Uterus (tissue), 4 donors: ENCODE measurements around the gene HINT1. TPM values are rescaled to one million over a fixed set of nuclear protein-coding genes. Genes with fewer than 3 reads are reported as not detected.

Source experiments
- DNase-seq, 2 donors: peaks; one replicate each; pipeline ENCODE4 v3.0.0-alpha.2; 2019 to 2020
- H3K27ac ChIP-seq, 2 donors: fragments of 200-600 bp; sonication (generic); 1 replicate in 1 of 2; 2 replicates in 1 of 2; pipeline ENCODE4 v1.5.1; 2016 to 2018
- H3K27me3 ChIP-seq, 2 donors: fragments of 200-600 bp; sonication (generic); one replicate each; pipeline ENCODE4 v1.5.1; 2018 to 2019; ENCODE audit warnings: control low read depth in 1 of 2
- H3K36me3 ChIP-seq, 2 donors: fragments of 200-600 bp; sonication (generic); one replicate each; pipeline ENCODE4 v1.5.1; 2019; ENCODE audit warnings: control low read depth in 1 of 2
- H3K4me1 ChIP-seq, 2 donors: fragments of 200-600 bp; sonication (generic); one replicate each; pipeline ENCODE4 v1.5.1; 2018 to 2019; ENCODE audit warnings: control low read depth in 1 of 2
- H3K4me3 ChIP-seq, 2 donors: fragments of 200-600 bp; sonication (generic); 1 replicate in 1 of 2; 2 replicates in 1 of 2; pipeline ENCODE4 v1.5.1; 2018 to 2019; ENCODE audit warnings: mild to moderate bottlenecking in 1 of 2
- H3K9me3 ChIP-seq, 2 donors: fragments of 200-600 bp; sonication (generic); one replicate each; pipeline ENCODE4 v1.5.1; 2019; ENCODE audit warnings: control low read depth in 1 of 2
- POLR2A ChIP-seq, 2 donors: fragments of 450-650 bp; IDR thresholded peaks; one replicate each; pipeline ENCODE4 v1.6.1; 2016; ENCODE audit warnings: antibody characterized with exemption in 2 of 2, mild to moderate bottlenecking in 1 of 2, moderate library complexity in 1 of 2
- intact Hi-C: fragments of 100-400 bp; cut with DNase I; formaldehyde crosslinking; loops from one replicate; pipeline ENCODE4 v1.15.1; 2023; ENCODE audit warnings: low total_unique reads
- total RNA-seq, 4 donors: library from RNA; depleted of rRNA in 3 of 4; stranded (reverse); fragments of >200 nt in 3 of 4; gene quantifications; one replicate each; pipeline versions ENCODE4 v1.1.0 to v1.2.4, GENCODE V29; 2014 to 2023
- TF ChIP-seq, protein P1 (sequence below), 4 experiments: fragments of 200-600 bp in 2 of 4; fragments of 450-650 bp in 2 of 4; sonication (generic) in 2 of 4; IDR thresholded peaks; one replicate each; pipeline ENCODE4 v1.5.1; 2016 to 2019; ENCODE audit warnings: antibody characterized with exemption in 4 of 4, mild to moderate bottlenecking in 2 of 4, moderate library complexity in 1 of 4
- donor health status: DM: yes; HTN: yes; CAD: no.

The HINT1 gene
- total RNA-seq, 4 donors from 2014 or later: 86.1 to 683 (median 196) TPM

DNA sequence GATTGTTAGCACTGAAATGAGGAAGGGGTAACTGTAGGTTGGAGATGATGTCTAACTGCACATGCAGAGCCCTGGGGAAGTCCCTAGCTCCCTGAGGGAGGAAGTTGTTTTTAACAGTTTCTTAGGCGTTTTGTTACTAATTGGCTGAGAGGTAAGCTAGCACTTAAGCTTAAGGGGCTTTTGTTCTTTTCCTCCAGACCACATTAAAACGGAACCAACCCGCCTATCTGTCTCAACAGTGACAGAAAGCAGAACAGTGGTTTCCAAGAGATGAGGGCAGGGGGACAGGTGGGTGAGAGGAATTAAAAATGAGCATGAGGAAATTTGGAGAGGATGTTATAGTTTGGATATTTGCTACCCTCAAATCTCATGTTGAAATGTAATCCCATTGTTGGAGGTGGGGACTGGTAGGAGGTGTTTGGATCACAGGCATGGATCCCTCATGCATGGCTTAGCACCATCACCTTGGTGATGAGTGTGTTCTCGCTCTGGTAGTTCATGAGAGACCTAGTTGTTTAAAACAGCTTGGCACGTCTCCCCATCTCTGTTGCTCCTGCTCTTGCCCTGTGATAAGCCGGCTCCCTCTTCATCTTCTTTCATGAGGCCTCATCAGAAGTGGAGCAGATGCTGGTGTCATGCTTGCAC, 44.6 kb upstream of the HINT1 start:
- no peak overlapping the region for H3K27ac ChIP-seq
- DNase-seq: no peak
- intact Hi-C loops: no loop called here

DNA sequence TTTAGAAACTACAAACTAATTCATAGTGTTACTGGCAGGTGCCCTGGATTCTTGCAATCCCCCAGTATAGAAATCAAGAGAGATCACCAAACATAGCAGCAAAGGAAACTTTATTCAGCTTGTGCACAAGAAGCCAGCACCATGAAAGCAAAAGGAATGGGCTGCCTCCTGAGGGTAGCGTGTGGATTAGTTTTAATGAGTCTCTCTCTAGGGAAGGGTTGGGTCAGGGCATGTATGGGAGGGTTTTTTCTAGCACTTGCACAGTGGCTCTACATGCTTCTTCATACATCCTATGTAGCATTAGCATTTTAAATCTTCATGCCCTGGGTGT, 44.1 kb upstream of the HINT1 start:
- intact Hi-C loops: no loop called here
- Histone ChIP-seq H3K27ac (no peak overlapping the region), H3K9me3 (no peaks in the 10 kb centered on the region), H3K27me3 (no peaks in the 10 kb centered on the region), H3K36me3 (no peaks in the 10 kb centered on the region), H3K4me1 (no peaks in the 10 kb centered on the region), H3K4me3 (no peak overlapping the region)
- TF ChIP-seq, protein P1, sequence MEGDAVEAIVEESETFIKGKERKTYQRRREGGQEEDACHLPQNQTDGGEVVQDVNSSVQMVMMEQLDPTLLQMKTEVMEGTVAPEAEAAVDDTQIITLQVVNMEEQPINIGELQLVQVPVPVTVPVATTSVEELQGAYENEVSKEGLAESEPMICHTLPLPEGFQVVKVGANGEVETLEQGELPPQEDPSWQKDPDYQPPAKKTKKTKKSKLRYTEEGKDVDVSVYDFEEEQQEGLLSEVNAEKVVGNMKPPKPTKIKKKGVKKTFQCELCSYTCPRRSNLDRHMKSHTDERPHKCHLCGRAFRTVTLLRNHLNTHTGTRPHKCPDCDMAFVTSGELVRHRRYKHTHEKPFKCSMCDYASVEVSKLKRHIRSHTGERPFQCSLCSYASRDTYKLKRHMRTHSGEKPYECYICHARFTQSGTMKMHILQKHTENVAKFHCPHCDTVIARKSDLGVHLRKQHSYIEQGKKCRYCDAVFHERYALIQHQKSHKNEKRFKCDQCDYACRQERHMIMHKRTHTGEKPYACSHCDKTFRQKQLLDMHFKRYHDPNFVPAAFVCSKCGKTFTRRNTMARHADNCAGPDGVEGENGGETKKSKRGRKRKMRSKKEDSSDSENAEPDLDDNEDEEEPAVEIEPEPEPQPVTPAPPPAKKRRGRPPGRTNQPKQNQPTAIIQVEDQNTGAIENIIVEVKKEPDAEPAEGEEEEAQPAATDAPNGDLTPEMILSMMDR (IDR thresholded peaks at IDR 0.05): no peak
- no peak for TF ChIP-seq POLR2A (IDR thresholded peaks at IDR 0.05)
- DNase-seq: no peak

More for the DNA sequence above, 44.6 kb upstream of the HINT1 start:
- TF ChIP-seq, protein P1 (IDR thresholded peaks at IDR 0.05): no peak
- TF ChIP-seq POLR2A (IDR thresholded peaks at IDR 0.05): no peak
- H3K36me3 ChIP-seq: no peaks in the 10 kb centered on the region
- H3K9me3 ChIP-seq: no peaks in the 10 kb centered on the region
- H3K4me1 ChIP-seq: no peaks in the 10 kb centered on the region
- no peaks in the 10 kb centered on the region for H3K27me3 ChIP-seq
- no peak overlapping the region for H3K4me3 ChIP-seq

DNA sequence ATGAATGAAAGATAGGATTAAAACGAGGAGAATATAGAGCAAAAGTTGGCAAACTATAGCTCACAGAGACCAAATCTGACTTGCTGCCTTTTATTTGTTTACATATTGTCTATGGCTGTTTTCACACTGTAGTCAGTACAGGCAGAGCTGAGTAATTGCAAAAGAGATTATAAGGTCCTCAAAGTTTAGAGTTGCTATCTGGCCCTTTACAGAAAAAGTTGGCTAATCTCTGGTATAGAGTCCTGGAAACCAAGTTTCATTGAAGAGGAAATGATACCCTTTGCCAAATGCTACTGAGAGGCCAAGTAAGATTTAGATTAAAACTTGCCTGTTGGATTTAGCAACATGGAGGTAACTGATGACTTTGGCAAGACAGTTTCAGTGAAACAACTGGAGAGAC, 41.7 kb upstream of the HINT1 start:
- Histone ChIP-seq H3K9me3 (no peaks in the 10 kb centered on the region), H3K27ac (no peak overlapping the region), H3K27me3 (no peaks in the 10 kb centered on the region), H3K4me1 (no peaks in the 10 kb centered on the region), H3K4me3 (no peak overlapping the region), H3K36me3 (no peaks in the 10 kb centered on the region)
- no peak for DNase-seq
- TF ChIP-seq, protein P1 (IDR thresholded peaks at IDR 0.05): no peak
- no peak for TF ChIP-seq POLR2A (IDR thresholded peaks at IDR 0.05)
- intact Hi-C loops: no loop called here

DNA sequence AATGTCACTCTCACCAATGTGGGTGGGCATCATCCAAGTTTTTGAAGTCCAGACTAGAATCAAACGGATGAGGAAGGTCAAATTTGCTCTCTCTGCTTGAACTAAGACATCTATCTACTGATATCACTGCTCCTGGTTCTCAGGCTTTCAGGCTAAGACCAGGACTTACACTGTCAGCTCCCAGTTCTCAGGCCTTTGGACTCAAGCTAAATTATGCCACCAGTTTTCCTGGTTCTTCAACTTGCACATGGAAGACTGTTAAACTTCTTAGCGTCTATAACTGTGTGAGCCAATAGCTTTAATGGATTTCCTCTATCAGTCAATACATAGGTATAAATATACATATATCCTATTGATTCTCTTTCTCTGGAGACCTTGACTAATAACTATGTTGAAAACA, 41.0 kb upstream of the HINT1 start:
- Histone ChIP-seq H3K27me3 (no peaks in the 10 kb centered on the region), H3K4me1 (no peaks in the 10 kb centered on the region), H3K36me3 (no peaks in the 10 kb centered on the region), H3K27ac (no peak overlapping the region), H3K9me3 (no peaks in the 10 kb centered on the region), H3K4me3 (no peak overlapping the region)
- no peak for DNase-seq
- intact Hi-C loops: no loop called here
- no peak for TF ChIP-seq POLR2A (IDR thresholded peaks at IDR 0.05)
- TF ChIP-seq, protein P1 (IDR thresholded peaks at IDR 0.05): no peak

DNA sequence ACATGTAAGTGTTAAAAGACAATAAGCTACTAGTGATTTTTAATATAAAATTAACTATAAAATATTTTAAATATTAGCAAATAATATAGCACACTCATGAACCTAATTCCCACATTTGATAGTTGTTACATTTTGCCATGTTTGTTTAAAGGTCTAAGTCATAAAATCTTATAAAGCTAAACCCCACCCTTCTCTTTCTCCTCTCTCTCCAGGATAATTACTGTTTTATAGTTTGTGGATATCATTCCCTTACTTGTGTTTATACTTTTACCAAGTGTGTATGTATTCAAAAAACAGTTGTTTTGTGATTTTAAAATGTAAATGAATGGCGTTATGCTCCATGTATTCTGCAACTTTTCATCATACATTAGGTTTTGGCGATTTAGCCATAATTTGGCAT, 39.9 kb upstream of the HINT1 start:
- TF ChIP-seq, protein P1 (IDR thresholded peaks at IDR 0.05): no peak
- no peak for TF ChIP-seq POLR2A (IDR thresholded peaks at IDR 0.05)
- intact Hi-C loops: no loop called here
- H3K27me3 ChIP-seq: no peaks in the 10 kb centered on the region

More for the DNA sequence above, 39.9 kb upstream of the HINT1 start:
- no peaks in the 10 kb centered on the region for H3K9me3 ChIP-seq
- H3K4me1 ChIP-seq: no peaks in the 10 kb centered on the region
- no peak for DNase-seq
- H3K4me3 ChIP-seq: no peak overlapping the region
- H3K27ac ChIP-seq: no peak overlapping the region
- H3K36me3 ChIP-seq: no peaks in the 10 kb centered on the region
